ENCODE data around the gene PPP1R37.

- TF ChIP-seq EZH2phosphoT487 (IDR thresholded peaks at IDR 0.05; ENCODE audit: borderline replicate concordance, low read length) (no peak), CTCF (conservative IDR thresholded peaks at IDR 0.05; ENCODE audit: low read depth, low read length) (no peak)
These were observed 89.8 kb downstream of the PPP1R37 start for GRCh38 chr19:45182758-45183157.

Data from PC-3 (cell line).